ENCODE results near the gene TPM2.

The TPM2 gene

DNA sequence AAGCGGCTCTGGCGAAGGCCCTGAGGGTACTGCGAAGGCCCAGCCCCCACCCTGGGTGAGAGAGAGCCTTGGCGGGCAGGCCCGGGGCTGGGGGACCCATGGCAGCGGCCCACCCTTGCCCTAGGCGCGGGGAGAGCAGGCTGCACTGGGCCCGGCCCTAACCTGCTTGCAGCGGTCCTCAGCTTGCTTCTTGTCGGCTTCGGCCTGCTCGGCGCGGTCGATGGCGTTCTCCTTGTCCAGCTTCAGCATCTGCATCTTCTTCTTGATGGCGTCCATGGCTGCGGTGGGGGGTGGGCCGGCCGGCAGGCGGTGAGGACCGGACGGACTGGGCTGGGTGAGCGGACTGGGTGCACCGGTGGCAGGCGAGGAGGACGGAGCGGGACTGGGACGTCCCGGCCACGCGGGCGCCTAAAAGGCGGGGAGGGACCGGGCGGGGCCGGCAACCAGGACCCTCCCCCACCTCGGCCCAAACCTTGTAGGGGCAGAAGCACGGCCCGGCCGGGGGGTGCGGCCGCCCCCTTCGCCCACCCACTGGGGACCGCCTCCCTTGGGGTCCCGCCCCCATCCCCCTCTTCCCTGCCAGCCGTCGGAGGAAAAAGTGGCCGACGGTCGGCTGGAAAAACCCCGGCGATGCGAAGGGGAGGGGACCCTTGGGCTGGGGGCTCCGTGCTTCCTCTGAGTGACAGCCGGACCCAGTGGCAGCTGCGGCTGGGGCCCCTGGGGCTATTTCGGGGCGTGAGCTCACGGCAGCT, at the start of gene TPM2:
Gene TPM2, minus strand, starts transcription at position 384 of the 752 bp plus-strand sequence. Its CDS starts 108 bp downstream, at position 276.
- TF ChIP-seq, protein P1, sequence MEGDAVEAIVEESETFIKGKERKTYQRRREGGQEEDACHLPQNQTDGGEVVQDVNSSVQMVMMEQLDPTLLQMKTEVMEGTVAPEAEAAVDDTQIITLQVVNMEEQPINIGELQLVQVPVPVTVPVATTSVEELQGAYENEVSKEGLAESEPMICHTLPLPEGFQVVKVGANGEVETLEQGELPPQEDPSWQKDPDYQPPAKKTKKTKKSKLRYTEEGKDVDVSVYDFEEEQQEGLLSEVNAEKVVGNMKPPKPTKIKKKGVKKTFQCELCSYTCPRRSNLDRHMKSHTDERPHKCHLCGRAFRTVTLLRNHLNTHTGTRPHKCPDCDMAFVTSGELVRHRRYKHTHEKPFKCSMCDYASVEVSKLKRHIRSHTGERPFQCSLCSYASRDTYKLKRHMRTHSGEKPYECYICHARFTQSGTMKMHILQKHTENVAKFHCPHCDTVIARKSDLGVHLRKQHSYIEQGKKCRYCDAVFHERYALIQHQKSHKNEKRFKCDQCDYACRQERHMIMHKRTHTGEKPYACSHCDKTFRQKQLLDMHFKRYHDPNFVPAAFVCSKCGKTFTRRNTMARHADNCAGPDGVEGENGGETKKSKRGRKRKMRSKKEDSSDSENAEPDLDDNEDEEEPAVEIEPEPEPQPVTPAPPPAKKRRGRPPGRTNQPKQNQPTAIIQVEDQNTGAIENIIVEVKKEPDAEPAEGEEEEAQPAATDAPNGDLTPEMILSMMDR (IDR thresholded peaks at IDR 0.05): no peak

- TF ChIP-seq, protein P1 (IDR thresholded peaks at IDR 0.05): no peak
These were observed 49.2 kb upstream of the TPM2 start for GRCh38 chr9:35738924-35739323.

- TF ChIP-seq, protein P1 (IDR thresholded peaks at IDR 0.05): no peak
These were observed 48.5 kb upstream of the TPM2 start for GRCh38 chr9:35738186-35738585.

DNA sequence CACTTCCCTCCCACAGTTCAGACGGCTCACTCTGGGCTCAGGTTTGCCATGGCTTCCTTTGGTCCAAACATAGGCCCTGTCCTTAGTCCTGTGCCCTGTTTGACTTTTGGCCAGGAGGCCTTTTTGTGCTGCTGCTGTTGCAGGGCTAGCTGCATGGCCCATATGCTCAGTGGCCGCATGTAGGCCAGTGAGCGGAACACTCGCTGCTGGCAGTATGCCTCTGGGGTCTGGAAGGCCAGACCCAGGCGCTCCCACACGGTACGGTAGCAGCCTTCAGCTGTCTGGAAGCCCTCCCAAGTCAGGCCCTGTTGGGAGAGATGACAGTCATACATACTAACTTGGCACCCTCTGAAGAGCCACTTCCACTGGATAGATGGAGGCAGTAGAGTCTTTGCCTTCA, 47.4 kb upstream of the TPM2 start:
- TF ChIP-seq, protein P1 (IDR thresholded peaks at IDR 0.05): no peak

DNA sequence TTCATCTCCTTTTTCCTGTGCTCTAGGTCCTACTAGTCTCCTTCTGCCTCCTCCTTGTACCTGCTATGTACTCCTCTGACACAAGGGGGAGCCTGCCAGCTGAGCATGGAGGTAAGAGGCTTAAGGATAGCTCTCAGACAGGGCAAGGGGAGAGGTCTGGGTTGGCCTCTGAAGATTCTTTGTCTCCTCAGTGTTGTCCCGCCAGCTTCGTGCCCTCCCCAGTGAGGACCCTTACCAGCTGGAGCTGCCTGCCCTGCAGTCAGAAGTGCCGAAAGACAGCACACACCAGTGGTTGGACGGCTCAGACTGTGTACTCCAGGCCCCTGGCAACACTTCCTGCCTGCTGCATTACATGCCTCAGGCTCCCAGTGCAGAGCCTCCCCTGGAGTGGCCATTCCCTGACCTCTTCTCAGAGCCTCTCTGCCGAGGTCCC, 46.5 kb upstream of the TPM2 start:
- TF ChIP-seq, protein P1 (IDR thresholded peaks at IDR 0.05): peak; percentile 88

DNA sequence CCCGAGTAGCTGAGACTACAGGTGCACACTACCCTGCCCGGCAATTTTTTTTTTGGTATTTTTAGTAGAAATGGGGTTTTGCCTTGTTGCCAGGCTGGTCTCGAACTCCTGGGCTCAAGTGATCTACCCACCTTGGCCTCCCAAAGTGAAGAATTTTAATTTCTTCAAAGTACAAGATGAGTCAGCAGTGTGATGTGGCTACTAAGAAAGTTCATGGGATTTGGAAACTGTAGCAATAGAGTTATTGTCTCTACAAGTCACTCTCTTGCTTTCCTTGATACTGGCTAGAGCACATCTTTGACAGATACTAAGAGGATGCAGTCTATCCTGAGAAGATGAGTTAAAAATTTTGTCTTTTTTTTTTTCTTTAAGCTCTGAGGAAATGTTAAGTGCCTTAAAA, 44.4 kb upstream of the TPM2 start:
- TF ChIP-seq, protein P1 (IDR thresholded peaks at IDR 0.05): no peak

DNA sequence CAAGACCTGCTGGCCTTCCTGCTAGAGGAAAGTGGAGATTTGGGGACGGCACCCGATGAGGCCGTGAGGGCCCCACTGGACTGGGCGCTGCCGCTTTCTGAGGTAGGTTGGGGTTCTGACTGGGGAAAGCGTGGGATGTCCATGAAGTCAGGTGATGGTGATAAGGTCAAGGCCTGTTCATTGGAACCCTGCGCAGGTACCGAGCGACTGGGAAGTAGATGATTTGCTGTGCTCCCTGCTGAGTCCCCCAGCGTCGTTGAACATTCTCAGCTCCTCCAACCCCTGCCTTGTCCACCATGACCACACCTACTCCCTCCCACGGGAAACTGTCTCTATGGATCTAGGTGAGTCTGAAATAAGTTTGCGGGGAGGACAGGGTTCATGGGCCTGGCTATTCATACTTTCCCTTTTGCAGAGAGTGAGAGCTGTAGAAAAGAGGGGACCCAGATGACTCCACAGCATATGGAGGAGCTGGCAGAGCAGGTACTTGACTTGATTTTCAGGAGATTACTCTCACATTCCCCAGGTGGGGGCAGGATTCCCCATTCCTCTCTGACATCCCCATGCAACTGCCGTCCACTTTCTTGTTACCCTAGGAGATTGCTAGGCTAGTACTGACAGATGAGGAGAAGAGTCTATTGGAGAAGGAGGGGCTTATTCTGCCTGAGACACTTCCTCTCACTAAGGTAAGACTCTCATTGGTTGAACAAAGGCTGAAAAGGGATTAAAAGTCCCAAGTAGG, 43.2 kb upstream of the TPM2 start:
- TF ChIP-seq, protein P1 (IDR thresholded peaks at IDR 0.05): peak; percentile 29; the same call in 1 of the 2 replicates
